ENCODE measurements around the gene MYBPC3.

DNA sequence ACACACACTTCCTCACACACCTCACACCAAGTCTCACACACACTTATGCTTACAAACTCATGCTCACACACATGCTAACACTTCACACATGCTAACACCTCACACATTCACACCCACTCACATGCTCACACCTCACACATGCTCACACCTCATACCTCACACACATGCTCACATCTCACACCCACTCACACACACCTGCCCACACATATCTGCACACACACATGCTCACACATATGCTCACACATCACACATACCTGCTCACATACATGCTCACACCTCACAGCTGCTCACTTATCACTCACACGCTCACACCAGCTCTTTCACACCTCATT is 4.5 kb upstream of the MYBPC3 start:
- TF ChIP-seq, protein P1, sequence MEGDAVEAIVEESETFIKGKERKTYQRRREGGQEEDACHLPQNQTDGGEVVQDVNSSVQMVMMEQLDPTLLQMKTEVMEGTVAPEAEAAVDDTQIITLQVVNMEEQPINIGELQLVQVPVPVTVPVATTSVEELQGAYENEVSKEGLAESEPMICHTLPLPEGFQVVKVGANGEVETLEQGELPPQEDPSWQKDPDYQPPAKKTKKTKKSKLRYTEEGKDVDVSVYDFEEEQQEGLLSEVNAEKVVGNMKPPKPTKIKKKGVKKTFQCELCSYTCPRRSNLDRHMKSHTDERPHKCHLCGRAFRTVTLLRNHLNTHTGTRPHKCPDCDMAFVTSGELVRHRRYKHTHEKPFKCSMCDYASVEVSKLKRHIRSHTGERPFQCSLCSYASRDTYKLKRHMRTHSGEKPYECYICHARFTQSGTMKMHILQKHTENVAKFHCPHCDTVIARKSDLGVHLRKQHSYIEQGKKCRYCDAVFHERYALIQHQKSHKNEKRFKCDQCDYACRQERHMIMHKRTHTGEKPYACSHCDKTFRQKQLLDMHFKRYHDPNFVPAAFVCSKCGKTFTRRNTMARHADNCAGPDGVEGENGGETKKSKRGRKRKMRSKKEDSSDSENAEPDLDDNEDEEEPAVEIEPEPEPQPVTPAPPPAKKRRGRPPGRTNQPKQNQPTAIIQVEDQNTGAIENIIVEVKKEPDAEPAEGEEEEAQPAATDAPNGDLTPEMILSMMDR (IDR thresholded peaks at IDR 0.05), result no peak
- TF ChIP-seq POLR2AphosphoS5 (IDR thresholded peaks at IDR 0.05), result no peak
- no peak for TF ChIP-seq POLR2A (IDR thresholded peaks at IDR 0.05)
